GM19395 (cell line): ENCODE results near the gene WWC2.
"Not testable (repeated sequence)": the region's sequence is repeated elsewhere in the genome, so short reads cannot be mapped to it uniquely, and the experiment has no call there.

Experiments
- ATAC-seq: cut with Tn5 transposase; IDR thresholded peaks from one replicate; pipeline ENCODE4 v1.9.1; 2021; ENCODE audit warnings: mild to moderate bottlenecking, moderate library complexity; ENCODE audit not compliant: unreplicated experiment

WWC2 gene

GRCh38 chr4:183141997-183142396 lies 42.9 kb downstream of the WWC2 start:
- ATAC-seq = no peak

GRCh38 chr4:183142571-183143550 lies 43.8 kb downstream of the WWC2 start:
- no peak for ATAC-seq

GRCh38 chr4:183144787-183145186 lies 45.7 kb downstream of the WWC2 start:
- no peak for ATAC-seq

GRCh38 chr4:183145773-183146172 lies 46.7 kb downstream of the WWC2 start:
- no peak for ATAC-seq

- ATAC-seq = no peak
Observed at GRCh38 chr4:183146478-183146877, 47.4 kb downstream of the WWC2 start.

GRCh38 chr4:183147196-183147595 lies 48.1 kb downstream of the WWC2 start:
- no peak for ATAC-seq

GRCh38 chr4:183147983-183148382 lies 48.9 kb downstream of the WWC2 start:
- no peak for ATAC-seq

- ATAC-seq = no peak
Observed at GRCh38 chr4:183149616-183150539, 50.8 kb downstream of the WWC2 start.

GRCh38 chr4:183150664-183151063 lies 51.6 kb downstream of the WWC2 start:
- not testable (repeated sequence) for ATAC-seq

GRCh38 chr4:183152232-183152631 lies 53.2 kb downstream of the WWC2 start:
- ATAC-seq = not testable (repeated sequence)

- no peak for ATAC-seq
Observed at GRCh38 chr4:183153190-183153916, 54.3 kb downstream of the WWC2 start.

- no peak for ATAC-seq
Observed at GRCh38 chr4:183154701-183155391, 55.8 kb downstream of the WWC2 start.

- no peak for ATAC-seq
Observed at GRCh38 chr4:183155450-183156184, 56.6 kb downstream of the WWC2 start.

GRCh38 chr4:183157215-183157614 lies 58.2 kb downstream of the WWC2 start:
- ATAC-seq = no peak

- no peak for ATAC-seq
Observed at GRCh38 chr4:183158062-183158461, 59.0 kb downstream of the WWC2 start.

- ATAC-seq = no peak
Observed at GRCh38 chr4:183161630-183162029, 62.6 kb downstream of the WWC2 start.

GRCh38 chr4:183163135-183163534 lies 64.1 kb downstream of the WWC2 start:
- ATAC-seq = no peak

GRCh38 chr4:183164963-183165362 lies 65.9 kb downstream of the WWC2 start:
- no peak for ATAC-seq

GRCh38 chr4:183165376-183165775 lies 66.3 kb downstream of the WWC2 start:
- no peak for ATAC-seq

- no peak for ATAC-seq
Observed at GRCh38 chr4:183170894-183171293, 71.8 kb downstream of the WWC2 start.
